GM19025 (cell line): ENCODE results near the gene SRGAP2B.
"Not testable (repeated sequence)": the region's sequence is repeated elsewhere in the genome, so short reads cannot be mapped to it uniquely, and the experiment has no call there.

Experiments
- ATAC-seq: cut with Tn5 transposase; IDR thresholded peaks from one replicate; pipeline ENCODE4 v1.9.1; 2021; ENCODE audit warnings: mild to moderate bottlenecking, low read depth, moderate library complexity; ENCODE audit not compliant: unreplicated experiment

The SRGAP2B gene

GRCh38 chr1:145000074-145000742 lies 94.9 kb downstream of the SRGAP2B start:
- not testable (repeated sequence) for ATAC-seq

- not testable (repeated sequence) for ATAC-seq
Measured at GRCh38 chr1:144998981-144999273, 96.2 kb downstream of the SRGAP2B start.

- not testable (repeated sequence) for ATAC-seq
Measured at GRCh38 chr1:144998134-144998980, 96.8 kb downstream of the SRGAP2B start.

GRCh38 chr1:144995833-144996410 lies 99.2 kb downstream of the SRGAP2B start:
- not testable (repeated sequence) for ATAC-seq

- not testable (repeated sequence) for ATAC-seq
Measured at GRCh38 chr1:144992915-144993314, 102.2 kb downstream of the SRGAP2B start.

- ATAC-seq = not testable (repeated sequence)
Measured at GRCh38 chr1:144990611-144991010, 104.5 kb downstream of the SRGAP2B start.

GRCh38 chr1:144987131-144987530 lies 108.0 kb downstream of the SRGAP2B start:
- not testable (repeated sequence) for ATAC-seq

- not testable (repeated sequence) for ATAC-seq
Measured at GRCh38 chr1:144986171-144986860, 108.8 kb downstream of the SRGAP2B start.

- ATAC-seq = not testable (repeated sequence)
Measured at GRCh38 chr1:144985550-144986170, 109.5 kb downstream of the SRGAP2B start.

GRCh38 chr1:144982802-144983525 lies 112.2 kb downstream of the SRGAP2B start:
- ATAC-seq = not testable (repeated sequence)

- ATAC-seq = not testable (repeated sequence)
Measured at GRCh38 chr1:144981157-144981556, 114.0 kb downstream of the SRGAP2B start.

- not testable (repeated sequence) for ATAC-seq
Measured at GRCh38 chr1:144979960-144980595, 115.0 kb downstream of the SRGAP2B start.

GRCh38 chr1:144977856-144978255 lies 117.3 kb downstream of the SRGAP2B start:
- ATAC-seq = not testable (repeated sequence)

- not testable (repeated sequence) for ATAC-seq
Measured at GRCh38 chr1:144971936-144972335, 123.2 kb downstream of the SRGAP2B start.

GRCh38 chr1:144966488-144966887 lies 128.6 kb downstream of the SRGAP2B start:
- ATAC-seq = not testable (repeated sequence)

- not testable (repeated sequence) for ATAC-seq
Measured at GRCh38 chr1:144964765-144965164, 130.4 kb downstream of the SRGAP2B start.

GRCh38 chr1:144964186-144964585 lies 130.9 kb downstream of the SRGAP2B start:
- ATAC-seq = not testable (repeated sequence)

- ATAC-seq = not testable (repeated sequence)
Measured at GRCh38 chr1:144963571-144963970, 131.6 kb downstream of the SRGAP2B start.
